GM23338 (cell line): Measurements from ENCODE around the gene PEX19. TPM values are rescaled to one million over a fixed set of nuclear protein-coding genes. Genes with fewer than 3 reads are reported as not detected.

ENCODE experiments used
- ATAC-seq: fragments of 200-7000 bp; cut with Tn5 transposase; 3 replicates; pipeline ENCODE4 v1.9.1; 2020
- DNase-seq: peaks from one replicate; pipeline ENCODE4 v3.0.0-alpha.2; 2015; ENCODE audit warnings: low spot score
- H2AFZ ChIP-seq: fragments of 200-600 bp; sonication (generic); 2 replicates; pipeline ENCODE4 v1.8.0; 2016; ENCODE audit warnings: antibody characterized with exemption, mild to moderate bottlenecking, moderate library complexity
- H3F3A ChIP-seq: fragments of 200-600 bp; sonication (generic); replicated peaks from 2 replicates; pipeline ENCODE4 v1.8.0; 2017; ENCODE audit warnings: antibody characterized with exemption, mixed run types, low read depth
- H3K27ac ChIP-seq: fragments of 200-600 bp; sonication (generic); 2 replicates; pipeline ENCODE4 v1.6.1; 2016; ENCODE audit warnings: low read depth
- H3K27me3 ChIP-seq: fragments of 200-600 bp; sonication (generic); 2 replicates; pipeline ENCODE4 v1.8.0; 2016; ENCODE audit warnings: mild to moderate bottlenecking, mixed run types, moderate library complexity; ENCODE audit not compliant: insufficient read depth
- H3K36me3 ChIP-seq: fragments of 200-600 bp; sonication (generic); 2 replicates; pipeline ENCODE4 v1.8.0; 2016; ENCODE audit warnings: mild to moderate bottlenecking; ENCODE audit not compliant: insufficient read depth
- H3K4me1 ChIP-seq: fragments of 200-600 bp; sonication (generic); 2 replicates; pipeline ENCODE4 v1.8.0; 2016; ENCODE audit warnings: mild to moderate bottlenecking, moderate library complexity; ENCODE audit not compliant: insufficient read depth
- H3K4me2 ChIP-seq: fragments of 200-600 bp; sonication (generic); 2 replicates; pipeline ENCODE4 v1.7.1; 2017; ENCODE audit warnings: mixed run types
- H3K4me3 ChIP-seq: fragments of 200-600 bp; sonication (generic); 2 replicates; pipeline ENCODE4 v1.6.1; 2016; ENCODE audit warnings: mixed run types
- H3K79me2 ChIP-seq: fragments of 200-600 bp; sonication (generic); replicated peaks from 2 replicates; pipeline ENCODE4 v1.8.0; 2017; ENCODE audit warnings: mild to moderate bottlenecking; ENCODE audit not compliant: insufficient read depth
- H3K9me2 ChIP-seq: fragments of 200-600 bp; sonication (generic); 2 replicates; pipeline ENCODE4 v1.8.0; 2017; ENCODE audit not compliant: insufficient read depth
- H4K20me1 ChIP-seq: fragments of 200-600 bp; sonication (generic); replicated peaks from 2 replicates; pipeline ENCODE4 v1.8.0; 2017; ENCODE audit warnings: mild to moderate bottlenecking; ENCODE audit not compliant: insufficient read depth
- H3K27ac Mint-ChIP-seq: 2 replicates; pipeline ENCODE4 v1.8.0; 2020; ENCODE audit warnings: inconsistent platforms, mild to moderate bottlenecking, moderate library complexity, mixed read lengths
- H3K27me3 Mint-ChIP-seq: 3 replicates; pipeline ENCODE4 v1.8.0; 2022; ENCODE audit warnings: low read depth, mild to moderate bottlenecking, moderate library complexity, mixed read lengths, inconsistent platforms; ENCODE audit not compliant: insufficient read depth, poor library complexity
- H3K36me3 Mint-ChIP-seq: 3 replicates; pipeline ENCODE4 v1.8.0; 2021; ENCODE audit warnings: low read depth, mild to moderate bottlenecking, inconsistent platforms, moderate library complexity, mixed read lengths
- H3K4me1 Mint-ChIP-seq: 3 replicates; pipeline ENCODE4 v1.8.0; 2020; ENCODE audit warnings: mild to moderate bottlenecking, inconsistent platforms, mixed read lengths
- H3K4me3 Mint-ChIP-seq: 3 replicates; pipeline ENCODE4 v1.8.0; 2021; ENCODE audit warnings: moderate library complexity, mild to moderate bottlenecking, inconsistent platforms, mixed read lengths
- H3K9me3 Mint-ChIP-seq: 3 replicates; pipeline ENCODE4 v1.8.0; 2020; ENCODE audit warnings: moderate library complexity, mild to moderate bottlenecking, inconsistent platforms, mixed read lengths
- CREB1 ChIP-seq: fragments of 250-450 bp; sonication (Bioruptor Pico); IDR thresholded peaks from 2 replicates; pipeline ENCODE4 v1.5.0; 2020; ENCODE audit warnings: low read depth, mild to moderate bottlenecking, moderate library complexity
- EZH2 ChIP-seq: fragments of 200-600 bp; sonication (generic); IDR thresholded peaks from one replicate; pipeline ENCODE4 v1.8.0; 2017; ENCODE audit warnings: antibody characterized with exemption, mild to moderate bottlenecking, low read depth; ENCODE audit not compliant: unreplicated experiment
- EZH2phosphoT487 ChIP-seq: fragments of 200-600 bp; sonication (generic); IDR thresholded peaks from one replicate; pipeline ENCODE4 v1.8.1; 2018; ENCODE audit warnings: antibody characterized with exemption; ENCODE audit not compliant: unreplicated experiment
- JUNB ChIP-seq: IDR thresholded peaks from one replicate; pipeline ENCODE4 v1.6.1; 2016; ENCODE audit warnings: antibody characterized with exemption; ENCODE audit not compliant: unreplicated experiment
- NANOG ChIP-seq: IDR thresholded peaks from 2 replicates; pipeline ENCODE4 v1.6.1; 2016; ENCODE audit warnings: antibody characterized with exemption, borderline replicate concordance
- POLR2AphosphoS5 ChIP-seq: IDR thresholded peaks from 2 replicates; pipeline ENCODE4 v1.6.1; 2016; ENCODE audit warnings: antibody characterized with exemption, low read depth
- STAT1 ChIP-seq: IDR thresholded peaks from one replicate; pipeline ENCODE4 v1.6.1; 2016; ENCODE audit warnings: antibody characterized with exemption; ENCODE audit not compliant: unreplicated experiment
- ZNF114 ChIP-seq: fragments of 250-450 bp; sonication (Bioruptor Pico); IDR thresholded peaks from 2 replicates; pipeline ENCODE4 v1.5.0; 2020; ENCODE audit warnings: mild to moderate bottlenecking, moderate library complexity
- ZNF331 ChIP-seq: fragments of 250-450 bp; sonication (Bioruptor Pico); IDR thresholded peaks from 2 replicates; pipeline ENCODE4 v1.5.0; 2020; ENCODE audit warnings: low read depth, mild to moderate bottlenecking, moderate library complexity
- polyA plus RNA-seq: library from polyadenylated mRNA; unstranded; fragments of >200 nt; fragmentation: Nextera tagmentation; extraction: Ambion mirVana; gene quantifications from 2 replicates; pipeline ENCODE4 v1.2.1, GENCODE V29; 2016
- total RNA-seq: library from RNA; depleted of rRNA; stranded (reverse); fragments of >200 nt; shearing (Covaris generic); gene quantifications from 2 replicates; pipeline ENCODE4 v1.2.3, GENCODE V29; 2014
- TF ChIP-seq, protein P1 (sequence below): fragments of 250-450 bp; sonication (Bioruptor Pico); IDR thresholded peaks from 2 replicates; pipeline ENCODE4 v1.5.0; 2020; ENCODE audit warnings: mild to moderate bottlenecking, moderate library complexity
- TF ChIP-seq, protein P2 (sequence below): IDR thresholded peaks from 2 replicates; pipeline ENCODE4 v1.6.1; 2016; ENCODE audit warnings: antibody characterized with exemption
- TF ChIP-seq, protein P3 (sequence below): IDR thresholded peaks from one replicate; pipeline ENCODE4 v1.6.1; 2018; ENCODE audit warnings: antibody characterized with exemption; ENCODE audit not compliant: unreplicated experiment
- TF ChIP-seq, protein P4 (sequence below), 2 experiments: fragments of 200-600 bp in 1 of 2; sonication (generic) in 1 of 2; conservative IDR thresholded peaks; 2 replicates each; pipeline versions ENCODE4 v1.5.1 to v1.6.1; 2016 to 2017; ENCODE audit warnings: antibody characterized with exemption in 2 of 2, low read depth in 2 of 2, mild to moderate bottlenecking in 2 of 2, moderate library complexity in 1 of 2

The PEX19 gene
- total and polyA plus RNA-seq, 2 experiments from 2014 or later: 21.8 to 56.7 TPM

DNA sequence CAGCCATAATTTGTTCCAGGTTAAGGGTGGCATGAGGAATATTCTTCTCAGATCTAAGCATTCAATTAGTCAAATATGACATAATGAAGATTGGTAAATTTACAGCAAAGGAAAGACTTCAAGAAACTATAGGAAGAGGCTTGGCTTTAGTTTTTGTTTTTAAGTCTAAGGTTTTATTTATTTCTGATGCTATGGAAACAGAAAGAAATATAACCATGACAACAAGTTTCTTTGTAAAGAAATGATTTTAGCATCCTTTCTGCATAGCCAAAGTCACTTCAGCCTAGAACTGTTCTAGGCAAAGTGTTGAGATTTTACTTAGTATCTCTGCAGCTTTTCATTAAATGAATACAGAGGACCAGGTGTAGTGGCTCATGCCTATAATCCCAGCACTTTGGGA is 52.0 kb downstream of the PEX19 start:
- H3K79me2 ChIP-seq: no peaks in the 10 kb centered on the region; the same call in 1 of the 2 replicates
- H3K36me3 Mint-ChIP-seq: peaks cover 60% of the 10 kb centered on the region
- TF ChIP-seq CREB1 (CRISPR knock-in tag): no peak
- no peak for TF ChIP-seq NANOG
- no peak for TF ChIP-seq STAT1
- TF ChIP-seq ZNF331 (CRISPR knock-in tag): no peak
- no peak for TF ChIP-seq POLR2AphosphoS5
- TF ChIP-seq, protein P1, sequence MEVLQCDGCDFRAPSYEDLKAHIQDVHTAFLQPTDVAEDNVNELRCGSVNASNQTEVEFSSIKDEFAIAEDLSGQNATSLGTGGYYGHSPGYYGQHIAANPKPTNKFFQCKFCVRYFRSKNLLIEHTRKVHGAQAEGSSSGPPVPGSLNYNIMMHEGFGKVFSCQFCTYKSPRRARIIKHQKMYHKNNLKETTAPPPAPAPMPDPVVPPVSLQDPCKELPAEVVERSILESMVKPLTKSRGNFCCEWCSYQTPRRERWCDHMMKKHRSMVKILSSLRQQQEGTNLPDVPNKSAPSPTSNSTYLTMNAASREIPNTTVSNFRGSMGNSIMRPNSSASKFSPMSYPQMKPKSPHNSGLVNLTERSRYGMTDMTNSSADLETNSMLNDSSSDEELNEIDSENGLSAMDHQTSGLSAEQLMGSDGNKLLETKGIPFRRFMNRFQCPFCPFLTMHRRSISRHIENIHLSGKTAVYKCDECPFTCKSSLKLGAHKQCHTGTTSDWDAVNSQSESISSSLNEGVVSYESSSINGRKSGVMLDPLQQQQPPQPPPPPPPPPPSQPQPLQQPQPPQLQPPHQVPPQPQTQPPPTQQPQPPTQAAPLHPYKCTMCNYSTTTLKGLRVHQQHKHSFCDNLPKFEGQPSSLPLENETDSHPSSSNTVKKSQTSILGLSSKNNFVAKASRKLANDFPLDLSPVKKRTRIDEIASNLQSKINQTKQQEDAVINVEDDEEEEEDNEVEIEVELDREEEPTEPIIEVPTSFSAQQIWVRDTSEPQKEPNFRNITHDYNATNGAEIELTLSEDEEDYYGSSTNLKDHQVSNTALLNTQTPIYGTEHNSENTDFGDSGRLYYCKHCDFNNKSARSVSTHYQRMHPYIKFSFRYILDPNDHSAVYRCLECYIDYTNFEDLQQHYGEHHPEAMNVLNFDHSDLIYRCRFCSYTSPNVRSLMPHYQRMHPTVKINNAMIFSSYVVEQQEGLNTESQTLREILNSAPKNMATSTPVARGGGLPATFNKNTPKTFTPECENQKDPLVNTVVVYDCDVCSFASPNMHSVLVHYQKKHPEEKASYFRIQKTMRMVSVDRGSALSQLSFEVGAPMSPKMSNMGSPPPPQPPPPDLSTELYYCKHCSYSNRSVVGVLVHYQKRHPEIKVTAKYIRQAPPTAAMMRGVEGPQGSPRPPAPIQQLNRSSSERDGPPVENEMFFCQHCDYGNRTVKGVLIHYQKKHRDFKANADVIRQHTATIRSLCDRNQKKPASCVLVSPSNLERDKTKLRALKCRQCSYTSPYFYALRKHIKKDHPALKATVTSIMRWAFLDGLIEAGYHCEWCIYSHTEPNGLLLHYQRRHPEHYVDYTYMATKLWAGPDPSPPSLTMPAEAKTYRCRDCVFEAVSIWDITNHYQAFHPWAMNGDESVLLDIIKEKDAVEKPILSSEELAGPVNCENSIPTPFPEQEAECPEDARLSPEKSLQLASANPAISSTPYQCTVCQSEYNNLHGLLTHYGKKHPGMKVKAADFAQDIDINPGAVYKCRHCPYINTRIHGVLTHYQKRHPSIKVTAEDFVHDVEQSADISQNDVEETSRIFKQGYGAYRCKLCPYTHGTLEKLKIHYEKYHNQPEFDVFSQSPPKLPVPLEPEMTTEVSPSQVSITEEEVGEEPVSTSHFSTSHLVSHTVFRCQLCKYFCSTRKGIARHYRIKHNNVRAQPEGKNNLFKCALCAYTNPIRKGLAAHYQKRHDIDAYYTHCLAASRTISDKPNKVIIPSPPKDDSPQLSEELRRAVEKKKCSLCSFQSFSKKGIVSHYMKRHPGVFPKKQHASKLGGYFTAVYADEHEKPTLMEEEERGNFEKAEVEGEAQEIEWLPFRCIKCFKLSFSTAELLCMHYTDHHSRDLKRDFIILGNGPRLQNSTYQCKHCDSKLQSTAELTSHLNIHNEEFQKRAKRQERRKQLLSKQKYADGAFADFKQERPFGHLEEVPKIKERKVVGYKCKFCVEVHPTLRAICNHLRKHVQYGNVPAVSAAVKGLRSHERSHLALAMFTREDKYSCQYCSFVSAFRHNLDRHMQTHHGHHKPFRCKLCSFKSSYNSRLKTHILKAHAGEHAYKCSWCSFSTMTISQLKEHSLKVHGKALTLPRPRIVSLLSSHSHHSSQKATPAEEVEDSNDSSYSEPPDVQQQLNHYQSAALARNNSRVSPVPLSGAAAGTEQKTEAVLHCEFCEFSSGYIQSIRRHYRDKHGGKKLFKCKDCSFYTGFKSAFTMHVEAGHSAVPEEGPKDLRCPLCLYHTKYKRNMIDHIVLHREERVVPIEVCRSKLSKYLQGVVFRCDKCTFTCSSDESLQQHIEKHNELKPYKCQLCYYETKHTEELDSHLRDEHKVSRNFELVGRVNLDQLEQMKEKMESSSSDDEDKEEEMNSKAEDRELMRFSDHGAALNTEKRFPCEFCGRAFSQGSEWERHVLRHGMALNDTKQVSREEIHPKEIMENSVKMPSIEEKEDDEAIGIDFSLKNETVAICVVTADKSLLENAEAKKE: no peak
- no peak for TF ChIP-seq ZNF114 (CRISPR knock-in tag)
- no peak for TF ChIP-seq JUNB
- TF ChIP-seq, protein P2, sequence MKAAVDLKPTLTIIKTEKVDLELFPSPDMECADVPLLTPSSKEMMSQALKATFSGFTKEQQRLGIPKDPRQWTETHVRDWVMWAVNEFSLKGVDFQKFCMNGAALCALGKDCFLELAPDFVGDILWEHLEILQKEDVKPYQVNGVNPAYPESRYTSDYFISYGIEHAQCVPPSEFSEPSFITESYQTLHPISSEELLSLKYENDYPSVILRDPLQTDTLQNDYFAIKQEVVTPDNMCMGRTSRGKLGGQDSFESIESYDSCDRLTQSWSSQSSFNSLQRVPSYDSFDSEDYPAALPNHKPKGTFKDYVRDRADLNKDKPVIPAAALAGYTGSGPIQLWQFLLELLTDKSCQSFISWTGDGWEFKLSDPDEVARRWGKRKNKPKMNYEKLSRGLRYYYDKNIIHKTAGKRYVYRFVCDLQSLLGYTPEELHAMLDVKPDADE: no peak
- TF ChIP-seq EZH2phosphoT487: no peak
- TF ChIP-seq, protein P3, sequence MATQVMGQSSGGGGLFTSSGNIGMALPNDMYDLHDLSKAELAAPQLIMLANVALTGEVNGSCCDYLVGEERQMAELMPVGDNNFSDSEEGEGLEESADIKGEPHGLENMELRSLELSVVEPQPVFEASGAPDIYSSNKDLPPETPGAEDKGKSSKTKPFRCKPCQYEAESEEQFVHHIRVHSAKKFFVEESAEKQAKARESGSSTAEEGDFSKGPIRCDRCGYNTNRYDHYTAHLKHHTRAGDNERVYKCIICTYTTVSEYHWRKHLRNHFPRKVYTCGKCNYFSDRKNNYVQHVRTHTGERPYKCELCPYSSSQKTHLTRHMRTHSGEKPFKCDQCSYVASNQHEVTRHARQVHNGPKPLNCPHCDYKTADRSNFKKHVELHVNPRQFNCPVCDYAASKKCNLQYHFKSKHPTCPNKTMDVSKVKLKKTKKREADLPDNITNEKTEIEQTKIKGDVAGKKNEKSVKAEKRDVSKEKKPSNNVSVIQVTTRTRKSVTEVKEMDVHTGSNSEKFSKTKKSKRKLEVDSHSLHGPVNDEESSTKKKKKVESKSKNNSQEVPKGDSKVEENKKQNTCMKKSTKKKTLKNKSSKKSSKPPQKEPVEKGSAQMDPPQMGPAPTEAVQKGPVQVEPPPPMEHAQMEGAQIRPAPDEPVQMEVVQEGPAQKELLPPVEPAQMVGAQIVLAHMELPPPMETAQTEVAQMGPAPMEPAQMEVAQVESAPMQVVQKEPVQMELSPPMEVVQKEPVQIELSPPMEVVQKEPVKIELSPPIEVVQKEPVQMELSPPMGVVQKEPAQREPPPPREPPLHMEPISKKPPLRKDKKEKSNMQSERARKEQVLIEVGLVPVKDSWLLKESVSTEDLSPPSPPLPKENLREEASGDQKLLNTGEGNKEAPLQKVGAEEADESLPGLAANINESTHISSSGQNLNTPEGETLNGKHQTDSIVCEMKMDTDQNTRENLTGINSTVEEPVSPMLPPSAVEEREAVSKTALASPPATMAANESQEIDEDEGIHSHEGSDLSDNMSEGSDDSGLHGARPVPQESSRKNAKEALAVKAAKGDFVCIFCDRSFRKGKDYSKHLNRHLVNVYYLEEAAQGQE: no peak
- TF ChIP-seq EZH2: no peak
- TF ChIP-seq, protein P4, sequence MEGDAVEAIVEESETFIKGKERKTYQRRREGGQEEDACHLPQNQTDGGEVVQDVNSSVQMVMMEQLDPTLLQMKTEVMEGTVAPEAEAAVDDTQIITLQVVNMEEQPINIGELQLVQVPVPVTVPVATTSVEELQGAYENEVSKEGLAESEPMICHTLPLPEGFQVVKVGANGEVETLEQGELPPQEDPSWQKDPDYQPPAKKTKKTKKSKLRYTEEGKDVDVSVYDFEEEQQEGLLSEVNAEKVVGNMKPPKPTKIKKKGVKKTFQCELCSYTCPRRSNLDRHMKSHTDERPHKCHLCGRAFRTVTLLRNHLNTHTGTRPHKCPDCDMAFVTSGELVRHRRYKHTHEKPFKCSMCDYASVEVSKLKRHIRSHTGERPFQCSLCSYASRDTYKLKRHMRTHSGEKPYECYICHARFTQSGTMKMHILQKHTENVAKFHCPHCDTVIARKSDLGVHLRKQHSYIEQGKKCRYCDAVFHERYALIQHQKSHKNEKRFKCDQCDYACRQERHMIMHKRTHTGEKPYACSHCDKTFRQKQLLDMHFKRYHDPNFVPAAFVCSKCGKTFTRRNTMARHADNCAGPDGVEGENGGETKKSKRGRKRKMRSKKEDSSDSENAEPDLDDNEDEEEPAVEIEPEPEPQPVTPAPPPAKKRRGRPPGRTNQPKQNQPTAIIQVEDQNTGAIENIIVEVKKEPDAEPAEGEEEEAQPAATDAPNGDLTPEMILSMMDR (conservative IDR thresholded peaks at IDR 0.05; ENCODE audit: low read depth in 2 of 2): no peak
- no peak overlapping the region for H3K4me3 Mint-ChIP-seq
- peaks cover 5% of the 10 kb centered on the region for H3F3A ChIP-seq
- no peak overlapping the region for H3K4me3 ChIP-seq
- no peaks in the 10 kb centered on the region for H3K27me3 Mint-ChIP-seq
- H3K27ac ChIP-seq: no peak overlapping the region
- peaks cover 52% of the 10 kb centered on the region for H3K36me3 ChIP-seq
- H3K9me3 Mint-ChIP-seq: no peaks in the 10 kb centered on the region
- H4K20me1 ChIP-seq: peaks cover 12% of the 10 kb centered on the region
- H3K9me2 ChIP-seq: no peaks in the 10 kb centered on the region
- DNase-seq (no peak), ATAC-seq (no peak)
- no peak overlapping the region for H2AFZ ChIP-seq
- no peak overlapping the region for H3K27ac Mint-ChIP-seq
- H3K4me2 ChIP-seq: no peak overlapping the region
- H3K4me1 Mint-ChIP-seq: no peaks in the 10 kb centered on the region; the same call in 2 of the 3 replicates
- H3K4me1 ChIP-seq: no peaks in the 10 kb centered on the region
- no peaks in the 10 kb centered on the region for H3K27me3 ChIP-seq
